Measurements from ENCODE around the gene CD247. TPM values are rescaled to one million over a fixed set of nuclear protein-coding genes. Genes with fewer than 3 reads are reported as not detected.

CD247 gene
- total RNA-seq, 4 donors from 2014 or later = 0.30 to 0.76 TPM; not detected in 2

DNA sequence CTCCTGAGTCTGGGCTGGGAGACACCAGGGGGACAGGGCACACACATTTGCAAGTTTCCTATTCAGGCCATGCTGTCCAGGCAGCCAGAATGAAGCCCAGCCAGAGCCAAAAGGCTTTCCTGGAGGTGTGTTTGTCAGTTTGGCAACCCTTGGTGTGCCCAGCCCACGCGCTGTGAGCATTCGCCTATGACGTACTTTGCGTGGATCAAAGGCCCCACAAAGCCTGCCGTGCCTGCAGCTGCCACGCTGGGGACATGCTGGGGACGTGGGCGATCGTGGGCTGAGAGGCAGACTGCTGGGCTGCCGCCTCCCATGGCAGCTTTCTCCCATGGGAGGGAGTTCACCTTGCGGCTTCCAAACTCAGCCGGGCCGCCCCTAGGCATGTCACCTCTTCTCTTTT is 57.5 kb downstream of the CD247 start:
- Histone ChIP-seq H3K4me1 (peaks cover 7% of the 10 kb centered on the region), H3K27me3 (no peaks in the 10 kb centered on the region), H3K27ac (no peak overlapping the region), H3K36me3 (no peaks in the 10 kb centered on the region), H3K4me3 (no peak overlapping the region), H3K9me3 (no peaks in the 10 kb centered on the region)
- DNase-seq (ENCODE audit: low spot score in 2 of 2) = no peak
- WGBS = 93% methylated on average over 14 of the region's 14 CpGs
- TF ChIP-seq POLR2A (IDR thresholded peaks at IDR 0.05) (no peak), POLR2AphosphoS5 (IDR thresholded peaks at IDR 0.05) (no peak), EP300 (IDR thresholded peaks at IDR 0.05) (no peak)
- TF ChIP-seq, protein P1, sequence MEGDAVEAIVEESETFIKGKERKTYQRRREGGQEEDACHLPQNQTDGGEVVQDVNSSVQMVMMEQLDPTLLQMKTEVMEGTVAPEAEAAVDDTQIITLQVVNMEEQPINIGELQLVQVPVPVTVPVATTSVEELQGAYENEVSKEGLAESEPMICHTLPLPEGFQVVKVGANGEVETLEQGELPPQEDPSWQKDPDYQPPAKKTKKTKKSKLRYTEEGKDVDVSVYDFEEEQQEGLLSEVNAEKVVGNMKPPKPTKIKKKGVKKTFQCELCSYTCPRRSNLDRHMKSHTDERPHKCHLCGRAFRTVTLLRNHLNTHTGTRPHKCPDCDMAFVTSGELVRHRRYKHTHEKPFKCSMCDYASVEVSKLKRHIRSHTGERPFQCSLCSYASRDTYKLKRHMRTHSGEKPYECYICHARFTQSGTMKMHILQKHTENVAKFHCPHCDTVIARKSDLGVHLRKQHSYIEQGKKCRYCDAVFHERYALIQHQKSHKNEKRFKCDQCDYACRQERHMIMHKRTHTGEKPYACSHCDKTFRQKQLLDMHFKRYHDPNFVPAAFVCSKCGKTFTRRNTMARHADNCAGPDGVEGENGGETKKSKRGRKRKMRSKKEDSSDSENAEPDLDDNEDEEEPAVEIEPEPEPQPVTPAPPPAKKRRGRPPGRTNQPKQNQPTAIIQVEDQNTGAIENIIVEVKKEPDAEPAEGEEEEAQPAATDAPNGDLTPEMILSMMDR (IDR thresholded peaks at IDR 0.05) = no peak

DNA sequence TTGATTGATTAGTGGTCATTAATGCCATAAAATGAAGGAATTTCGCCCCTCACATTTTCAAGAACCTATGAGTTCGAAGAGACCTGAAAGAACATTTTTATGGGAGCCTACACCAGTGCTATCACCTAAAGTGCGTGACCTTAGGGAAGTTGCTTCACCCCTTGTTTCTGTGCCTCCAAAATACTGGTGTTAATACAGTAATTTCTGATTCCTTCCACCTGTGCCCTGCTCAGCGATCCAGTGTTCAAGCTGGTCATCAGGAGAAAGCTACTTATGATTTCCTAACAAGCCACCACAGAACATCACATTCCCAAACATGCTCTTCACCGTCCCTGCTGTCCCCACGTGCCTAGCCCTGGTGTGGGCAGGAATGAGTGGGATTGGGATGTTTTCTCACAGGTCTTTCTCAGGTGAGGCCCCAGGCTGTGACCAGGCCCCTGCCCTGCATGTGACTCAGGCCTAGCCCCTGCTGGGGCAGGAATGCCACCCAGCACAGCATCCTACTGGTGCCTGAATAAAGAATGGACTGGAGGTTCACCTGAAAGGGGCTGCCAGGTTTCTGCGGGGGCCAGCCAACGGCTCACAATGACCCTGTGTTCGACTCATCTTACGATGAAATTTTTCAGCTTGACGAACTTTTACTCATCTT is 60.3 kb downstream of the CD247 start:
- H3K27me3 ChIP-seq = no peaks in the 10 kb centered on the region
- no peak for TF ChIP-seq EP300 (IDR thresholded peaks at IDR 0.05)
- no peak for TF ChIP-seq POLR2A (IDR thresholded peaks at IDR 0.05)
- no peak for TF ChIP-seq POLR2AphosphoS5 (IDR thresholded peaks at IDR 0.05)
- TF ChIP-seq, protein P1 (IDR thresholded peaks at IDR 0.05) = no peak
- 86% methylated on average over 11 of the region's 11 CpGs for WGBS
- DNase-seq (ENCODE audit: low spot score in 2 of 2) = no peak
- H3K27ac ChIP-seq = no peak overlapping the region
- H3K36me3 ChIP-seq = no peaks in the 10 kb centered on the region
- peaks cover 15% of the 10 kb centered on the region for H3K4me1 ChIP-seq
- no peak overlapping the region for H3K4me3 ChIP-seq
- no peaks in the 10 kb centered on the region for H3K9me3 ChIP-seq

DNA sequence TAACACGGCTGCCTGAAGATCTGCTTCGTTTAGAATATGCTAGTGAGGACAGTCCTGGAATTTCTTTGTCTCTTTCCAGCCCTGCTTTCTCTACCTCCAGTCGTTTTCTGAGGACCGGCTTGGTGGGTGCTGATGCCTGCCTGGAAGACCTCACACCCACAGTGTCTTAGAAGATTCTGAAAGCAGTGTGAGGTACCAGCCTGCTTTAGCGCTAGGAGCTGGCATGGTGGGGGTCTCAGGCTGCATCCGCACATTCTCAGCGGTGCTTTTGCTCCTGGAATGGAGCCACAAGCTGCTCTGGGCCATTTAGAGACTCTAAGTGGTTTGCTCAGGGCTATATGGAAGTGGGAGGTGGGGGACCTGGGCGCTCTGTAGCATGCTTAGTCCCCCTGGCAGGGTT is 61.4 kb downstream of the CD247 start:
- no peaks in the 10 kb centered on the region for H3K36me3 ChIP-seq
- H3K27ac ChIP-seq = no peak overlapping the region
- no peak overlapping the region for H3K4me3 ChIP-seq
- H3K9me3 ChIP-seq = no peaks in the 10 kb centered on the region
- DNase-seq (ENCODE audit: low spot score in 2 of 2) = no peak
- no peaks in the 10 kb centered on the region for H3K27me3 ChIP-seq
- peaks cover 15% of the 10 kb centered on the region for H3K4me1 ChIP-seq
- 89% methylated on average over 7 of the region's 8 CpGs for WGBS
- TF ChIP-seq, protein P1 (IDR thresholded peaks at IDR 0.05) = no peak
- TF ChIP-seq POLR2AphosphoS5 (IDR thresholded peaks at IDR 0.05) (no peak), EP300 (IDR thresholded peaks at IDR 0.05) (no peak), POLR2A (IDR thresholded peaks at IDR 0.05) (no peak)

DNA sequence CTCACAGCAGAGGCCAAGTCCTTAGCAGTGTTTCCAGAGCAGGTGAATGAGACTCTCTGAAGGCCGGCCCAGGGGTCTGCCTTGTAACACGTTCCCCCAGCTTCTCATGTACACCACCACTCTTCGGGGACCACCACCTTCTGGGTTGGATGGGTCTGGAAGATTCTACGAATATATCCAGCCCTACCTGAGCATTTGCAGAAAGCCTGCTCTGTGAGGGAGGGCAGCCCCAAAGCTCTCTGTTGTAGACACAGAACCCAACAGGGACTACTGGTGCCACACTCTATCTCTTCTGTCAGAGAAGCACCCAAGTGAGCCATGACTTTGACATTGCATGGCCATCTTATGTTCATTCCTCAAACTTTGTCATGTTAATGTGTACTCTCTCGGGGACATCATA is 61.8 kb downstream of the CD247 start:
- H3K36me3 ChIP-seq = no peaks in the 10 kb centered on the region
- DNase-seq (ENCODE audit: low spot score in 2 of 2) = no peak
- TF ChIP-seq POLR2A (IDR thresholded peaks at IDR 0.05) = no peak
- no peak for TF ChIP-seq EP300 (IDR thresholded peaks at IDR 0.05)
- TF ChIP-seq POLR2AphosphoS5 (IDR thresholded peaks at IDR 0.05) = no peak
- TF ChIP-seq, protein P1 (IDR thresholded peaks at IDR 0.05) = no peak
- H3K9me3 ChIP-seq = no peaks in the 10 kb centered on the region
- peaks cover 15% of the 10 kb centered on the region for H3K4me1 ChIP-seq
- no peak overlapping the region for H3K27ac ChIP-seq
- no peaks in the 10 kb centered on the region for H3K27me3 ChIP-seq
- peak overlapping the region; percentile 63 for H3K4me3 ChIP-seq
- 89% methylated on average over 5 of the region's 5 CpGs for WGBS

DNA sequence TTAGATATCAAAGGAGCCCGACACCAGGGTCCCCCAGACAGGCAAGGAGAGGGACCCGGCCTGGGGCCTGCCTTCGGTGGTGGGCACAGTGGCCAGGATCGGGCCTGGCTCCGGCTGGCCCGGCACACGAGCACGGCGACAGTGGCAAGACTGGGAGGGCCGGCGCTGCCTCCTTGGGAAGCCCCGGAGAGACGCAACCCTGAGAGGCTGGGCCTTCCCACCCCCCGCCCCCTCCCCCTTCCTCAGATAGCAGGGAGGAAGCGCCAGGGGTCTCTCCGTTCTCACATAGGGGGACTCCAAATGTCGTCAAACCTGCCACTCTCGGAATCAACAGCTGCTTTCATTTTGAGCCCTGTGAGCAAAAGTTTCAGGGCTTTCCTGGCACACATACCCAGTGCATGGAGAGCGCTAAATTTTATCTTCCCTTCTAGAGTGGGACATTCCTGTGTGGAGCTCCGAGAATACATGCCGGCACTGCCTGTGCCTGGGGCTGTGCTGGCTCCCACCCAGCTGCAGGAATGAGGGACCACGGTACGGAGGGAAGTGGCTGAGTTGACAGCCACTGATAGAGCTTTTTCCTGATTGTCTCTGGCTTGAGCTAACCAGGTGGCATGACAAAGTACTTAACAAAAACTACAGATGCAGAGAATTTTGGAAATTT is 62.4 kb downstream of the CD247 start:
- peaks cover 15% of the 10 kb centered on the region for H3K4me1 ChIP-seq
- 4% methylated on average over 6 of the region's 23 CpGs for whole genome bisulfite sequencing
- TF ChIP-seq, protein P1 (IDR thresholded peaks at IDR 0.05) = no peak
- TF ChIP-seq POLR2AphosphoS5 (IDR thresholded peaks at IDR 0.05) = no peak
- TF ChIP-seq POLR2A (IDR thresholded peaks at IDR 0.05) = no peak
- TF ChIP-seq EP300 (IDR thresholded peaks at IDR 0.05) = no peak
- no peaks in the 10 kb centered on the region for H3K36me3 ChIP-seq
- no peak for DNase-seq (ENCODE audit: low spot score in 2 of 2)
- no peaks in the 10 kb centered on the region for H3K9me3 ChIP-seq
- H3K4me3 ChIP-seq = peak overlapping the region; percentile 63
- no peaks in the 10 kb centered on the region for H3K27me3 ChIP-seq
- peak overlapping the region; percentile 62 for H3K27ac ChIP-seq

All from suprapubic skin (tissue), 4 donors.